OCI-LY7 (cell line): ENCODE data around the gene ELFN1. TPM values are rescaled to one million over a fixed set of nuclear protein-coding genes. Genes with fewer than 3 reads are reported as not detected.

Experiments used
- BruUV-seq: library from RNA; stranded (reverse); fragments of 400-500 nt; replicated peaks from 2 replicates; lab custom pipeline; 2021; lab: Mats Ljungman, UMichigan
- CTCF ChIA-PET: fragments of 300-600 bp; sonication (Branson Sonifier 250); formaldehyde crosslinking; loops from one replicate; lab custom pipeline; 2022; ENCODE audit warnings: antibody characterized with exemption; ENCODE audit not compliant: unreplicated experiment; lab: Charles Lee
- POLR2A ChIA-PET: fragments of 300-600 bp; sonication (Branson Sonifier 250); formaldehyde crosslinking; loops from one replicate; lab custom pipeline; 2022; ENCODE audit warnings: antibody characterized with exemption; lab: Charles Lee
- DNase-seq: peaks from one replicate; pipeline ENCODE4 v3.0.0-alpha.2; 2015; ENCODE audit warnings: low spot score
- H2AFZ ChIP-seq: fragments of 200-600 bp; sonication (generic), shearing (Covaris generic); 2 replicates; pipeline ENCODE4 v1.6.1; 2014; ENCODE audit warnings: mild to moderate bottlenecking, antibody characterized with exemption, low read length, moderate library complexity
- H3K27ac ChIP-seq: fragments of 200-600 bp; sonication (generic); 2 replicates; pipeline ENCODE4 v1.5.1; 2014; ENCODE audit warnings: mixed run types, low read depth, mild to moderate bottlenecking, moderate library complexity, low read length, inconsistent platforms; ENCODE audit not compliant: poor library complexity, severe bottlenecking
- H3K36me3 ChIP-seq: fragments of 200-600 bp; sonication (generic); 2 replicates; pipeline ENCODE4 v1.6.1; 2014; ENCODE audit warnings: mild to moderate bottlenecking, antibody characterized with exemption, low read length, moderate library complexity, mixed read lengths; ENCODE audit not compliant: insufficient read depth
- H3K4me1 ChIP-seq: fragments of 200-600 bp; sonication (generic); 2 replicates; pipeline ENCODE4 v1.5.1; 2014; ENCODE audit warnings: mild to moderate bottlenecking, low read length; ENCODE audit not compliant: insufficient read depth, poor library complexity, severe bottlenecking
- H3K4me2 ChIP-seq: fragments of 200-600 bp; sonication (generic); 2 replicates; pipeline ENCODE4 v1.6.1; 2014; ENCODE audit warnings: mild to moderate bottlenecking, low read length
- H3K4me3 ChIP-seq: fragments of 200-600 bp; sonication (generic); 2 replicates; pipeline ENCODE4 v1.5.1; 2014; ENCODE audit warnings: mild to moderate bottlenecking, low read depth, low read length; ENCODE audit not compliant: poor library complexity, severe bottlenecking
- H3K79me2 ChIP-seq: fragments of 200-600 bp; sonication (generic); 2 replicates; pipeline ENCODE4 v1.6.1; 2016; ENCODE audit warnings: low read depth, mild to moderate bottlenecking, low read length, moderate library complexity, mixed read lengths; ENCODE audit not compliant: insufficient read depth
- H3K9me2 ChIP-seq: fragments of 200-600 bp; sonication (generic); 2 replicates; pipeline ENCODE4 v1.6.1; 2016; ENCODE audit warnings: mild to moderate bottlenecking, low read length, mixed read lengths; ENCODE audit not compliant: insufficient read depth
- H3K9me3 ChIP-seq: fragments of 200-600 bp; sonication (generic); 2 replicates; pipeline ENCODE4 v1.6.1; 2014; ENCODE audit warnings: mild to moderate bottlenecking, mixed run types, low read length, mixed read lengths
- H4K20me1 ChIP-seq: fragments of 200-600 bp; sonication (generic); 2 replicates; pipeline ENCODE4 v1.6.1; 2014; ENCODE audit warnings: mild to moderate bottlenecking, antibody characterized with exemption, low read length, moderate library complexity, mixed read lengths; ENCODE audit not compliant: insufficient read depth
- CTCF ChIP-seq: fragments of 200-600 bp; sonication (generic); conservative IDR thresholded peaks from 2 replicates; pipeline ENCODE4 v1.5.1; 2014; ENCODE audit warnings: mild to moderate bottlenecking, antibody characterized with exemption, low read length, moderate library complexity, mixed read lengths
- EZH2phosphoT487 ChIP-seq: fragments of 200-600 bp; sonication (generic); IDR thresholded peaks from 2 replicates; pipeline ENCODE4 v1.6.1; 2018; ENCODE audit warnings: low read depth, borderline replicate concordance, mild to moderate bottlenecking, mixed run types, antibody characterized with exemption, low read length, moderate library complexity, mixed read lengths
- intact Hi-C: fragments of 100-400 bp; cut with micrococcal nuclease; formaldehyde crosslinking; loops from one replicate; pipeline ENCODE4 v1.10.0; 2022; ENCODE audit not compliant: unreplicated experiment
- total RNA-seq, 2 experiments: library from RNA; depleted of rRNA in 1 of 2; stranded (reverse); fragments of >200 nt in 1 of 2; shearing (Covaris generic) in 1 of 2; gene quantifications; 2 replicates each; pipeline ENCODE4 v1.2.3, GENCODE V29; 2014 to 2022

Gene ELFN1
- total RNA-seq, 2 experiments from 2014 or later = not detected

GRCh38 chr7:1747004-1747801 lies 77.1 kb downstream of the ELFN1 start:
- intact Hi-C loops = no loop called here
- Histone ChIP-seq H3K9me3 (no peaks in the 10 kb centered on the region), H2AFZ (no peak overlapping the region), H3K4me2 (no peak overlapping the region), H3K4me1 (peaks cover 12% of the 10 kb centered on the region), H3K27ac (no peak overlapping the region), H3K9me2 (no peaks in the 10 kb centered on the region), H3K4me3 (no peak overlapping the region), H3K36me3 (no peaks in the 10 kb centered on the region), H3K79me2 (no peaks in the 10 kb centered on the region), H4K20me1 (no peaks in the 10 kb centered on the region)
- DNase-seq = no peak
- BruUV-seq = no TSS peak
- CTCF ChIA-PET = no interaction called here
- TF ChIP-seq CTCF (no peak), EZH2phosphoT487 (no peak)
- POLR2A ChIA-PET = no interaction called here

GRCh38 chr7:1748076-1748838 lies 78.2 kb downstream of the ELFN1 start:
- ChIA-PET CTCF (no interaction called here), POLR2A (no interaction called here)
- Histone ChIP-seq H2AFZ (no peak overlapping the region), H3K79me2 (no peaks in the 10 kb centered on the region), H3K4me1 (peaks cover 23% of the 10 kb centered on the region), H3K9me2 (no peaks in the 10 kb centered on the region), H3K27ac (no peak overlapping the region), H3K9me3 (no peaks in the 10 kb centered on the region), H4K20me1 (no peaks in the 10 kb centered on the region), H3K4me2 (no peak overlapping the region), H3K4me3 (no peak overlapping the region), H3K36me3 (no peaks in the 10 kb centered on the region)
- intact Hi-C loops = no loop called here
- no peak for DNase-seq
- no TSS peak for BruUV-seq
- no peak for TF ChIP-seq CTCF
- TF ChIP-seq EZH2phosphoT487 = no peak

GRCh38 chr7:1748839-1749173 lies 78.7 kb downstream of the ELFN1 start:
- Histone ChIP-seq H3K4me3 (no peak overlapping the region), H3K9me3 (no peaks in the 10 kb centered on the region), H2AFZ (no peak overlapping the region), H4K20me1 (no peaks in the 10 kb centered on the region), H3K4me1 (peaks cover 28% of the 10 kb centered on the region), H3K79me2 (no peaks in the 10 kb centered on the region), H3K4me2 (no peak overlapping the region), H3K36me3 (no peaks in the 10 kb centered on the region), H3K27ac (no peak overlapping the region), H3K9me2 (no peaks in the 10 kb centered on the region)
- no TSS peak for BruUV-seq
- intact Hi-C loops = no loop called here
- peak; percentile 25 for DNase-seq
- ChIA-PET CTCF (no interaction called here), POLR2A (no interaction called here)
- TF ChIP-seq EZH2phosphoT487 = no peak
- no peak for TF ChIP-seq CTCF
